COLO829 (cell line): ENCODE data around the gene PDE8B.
"Not testable (repeated sequence)": the region's sequence is repeated elsewhere in the genome, so short reads cannot be mapped to it uniquely, and the experiment has no call there.

ENCODE experiments used
- DNase-seq: peaks from one replicate; pipeline ENCODE4 v3.0.0; 2012; ENCODE audit warnings: low spot score

PDE8B gene

GRCh38 chr5:77444356-77444755 lies 233.9 kb downstream of the PDE8B start:
- no peak for DNase-seq

GRCh38 chr5:77448831-77449230 lies 238.4 kb downstream of the PDE8B start:
- DNase-seq, result no peak

DNA sequence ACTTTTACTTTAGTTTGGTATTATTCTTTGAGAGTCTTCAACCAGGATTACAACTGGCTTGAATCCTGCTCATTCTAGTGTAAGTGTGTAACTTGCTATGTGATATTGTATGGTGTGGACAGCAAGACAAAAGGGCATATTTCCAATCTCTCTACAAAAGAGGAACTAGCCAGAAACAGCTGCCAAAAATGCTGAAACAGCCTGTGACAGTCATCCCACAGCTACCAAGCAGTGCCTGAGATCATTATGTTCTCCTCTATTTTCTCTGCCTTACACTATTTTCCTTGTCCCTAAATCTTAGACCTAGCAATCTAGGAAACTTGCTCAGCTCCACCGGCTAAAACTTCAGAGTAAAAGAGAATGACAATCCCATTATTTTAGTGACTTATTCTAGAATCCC lies 238.8 kb downstream of the PDE8B start:
- no peak for DNase-seq

GRCh38 chr5:77449981-77450380 lies 239.5 kb downstream of the PDE8B start:
- DNase-seq, result no peak

GRCh38 chr5:77452351-77452750 lies 241.9 kb downstream of the PDE8B start:
- no peak for DNase-seq

DNA sequence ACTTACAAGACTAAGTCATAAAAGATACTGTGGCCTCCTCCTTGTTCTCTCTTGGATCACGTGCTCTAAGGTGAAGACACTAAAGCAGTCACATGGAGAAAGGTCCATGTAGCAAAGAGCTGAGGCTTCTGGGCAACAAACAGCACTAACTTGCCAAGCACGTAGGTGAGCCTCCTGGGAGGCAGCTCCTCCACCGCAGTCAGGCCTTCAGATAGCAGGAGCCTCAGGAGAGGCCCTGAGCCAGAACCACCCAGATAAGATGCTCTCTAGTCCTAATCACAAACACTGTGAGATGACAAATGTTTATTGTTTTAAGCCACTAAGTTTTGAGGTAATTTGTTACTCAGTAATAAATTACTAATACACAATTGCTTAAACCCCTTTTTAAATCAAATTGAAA lies 243.6 kb downstream of the PDE8B start:
- no peak for DNase-seq

DNA sequence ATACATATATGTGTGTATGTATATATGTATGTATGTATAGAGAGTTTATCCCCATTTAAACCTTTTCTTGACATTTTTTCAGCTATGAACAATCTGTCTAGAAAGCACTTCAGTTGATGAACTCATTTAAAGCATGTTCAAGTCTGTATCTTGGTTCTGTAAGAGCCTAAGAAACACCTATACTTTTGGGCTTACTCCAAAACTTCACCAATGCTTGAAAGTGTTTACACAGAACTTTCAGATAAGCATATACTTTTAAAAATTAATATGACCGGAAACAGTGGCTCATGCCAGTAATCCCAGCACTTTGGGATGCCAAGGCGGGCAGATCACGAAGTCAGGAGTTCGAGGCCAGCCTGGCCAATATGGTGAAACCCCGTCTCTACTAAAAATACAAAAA lies 250.8 kb downstream of the PDE8B start:
- DNase-seq, result no peak

GRCh38 chr5:77463905-77464304 lies 253.4 kb downstream of the PDE8B start:
- no peak for DNase-seq

GRCh38 chr5:77468875-77469274 lies 258.4 kb downstream of the PDE8B start:
- DNase-seq, result not testable (repeated sequence)

- not testable (repeated sequence) for DNase-seq
Observed at GRCh38 chr5:77475041-77475440, 264.6 kb downstream of the PDE8B start.
